ENCODE measurements around the gene CUBN.

DNA sequence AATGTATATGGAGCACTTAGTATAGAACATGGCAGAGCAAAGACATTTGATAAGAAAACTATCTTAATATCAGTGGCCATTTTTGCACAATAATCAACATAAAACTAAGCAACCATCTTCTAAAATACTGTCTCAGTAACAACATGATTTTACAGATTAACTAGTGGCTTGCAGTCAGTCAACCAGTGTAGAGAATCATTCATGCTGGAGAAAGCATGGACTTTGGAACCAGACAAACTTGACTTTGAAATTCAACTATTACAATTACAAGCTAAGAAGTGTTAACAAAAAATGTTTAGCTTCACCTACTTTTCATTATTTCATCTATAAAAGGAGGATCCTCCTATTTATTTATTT, 27.7 kb downstream of the CUBN start:
- TF ChIP-seq, protein P1, sequence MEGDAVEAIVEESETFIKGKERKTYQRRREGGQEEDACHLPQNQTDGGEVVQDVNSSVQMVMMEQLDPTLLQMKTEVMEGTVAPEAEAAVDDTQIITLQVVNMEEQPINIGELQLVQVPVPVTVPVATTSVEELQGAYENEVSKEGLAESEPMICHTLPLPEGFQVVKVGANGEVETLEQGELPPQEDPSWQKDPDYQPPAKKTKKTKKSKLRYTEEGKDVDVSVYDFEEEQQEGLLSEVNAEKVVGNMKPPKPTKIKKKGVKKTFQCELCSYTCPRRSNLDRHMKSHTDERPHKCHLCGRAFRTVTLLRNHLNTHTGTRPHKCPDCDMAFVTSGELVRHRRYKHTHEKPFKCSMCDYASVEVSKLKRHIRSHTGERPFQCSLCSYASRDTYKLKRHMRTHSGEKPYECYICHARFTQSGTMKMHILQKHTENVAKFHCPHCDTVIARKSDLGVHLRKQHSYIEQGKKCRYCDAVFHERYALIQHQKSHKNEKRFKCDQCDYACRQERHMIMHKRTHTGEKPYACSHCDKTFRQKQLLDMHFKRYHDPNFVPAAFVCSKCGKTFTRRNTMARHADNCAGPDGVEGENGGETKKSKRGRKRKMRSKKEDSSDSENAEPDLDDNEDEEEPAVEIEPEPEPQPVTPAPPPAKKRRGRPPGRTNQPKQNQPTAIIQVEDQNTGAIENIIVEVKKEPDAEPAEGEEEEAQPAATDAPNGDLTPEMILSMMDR (conservative IDR thresholded peaks at IDR 0.05): no peak
- no peak for TF ChIP-seq EZH2 (IDR thresholded peaks at IDR 0.05; ENCODE audit: low read depth)
